RWPE1 (cell line): Measurements from ENCODE around the gene ZNF317.

Source experiments
- CTCF ChIA-PET: fragments of 350-600 bp; sonication (Branson Sonifier 250); formaldehyde crosslinking; extraction: SDS; loops from one replicate; lab custom pipeline; 2021; lab: Yijun Ruan, JAX
- POLR2A ChIA-PET: fragments of 400-600 bp; formaldehyde crosslinking; extraction: SDS; loops from one replicate; lab custom pipeline; 2020; ENCODE audit warnings: antibody characterized with exemption; ENCODE audit not compliant: low non-redundant PET; lab: Yijun Ruan, JAX
- DNase-seq: peaks from one replicate; pipeline ENCODE4 v3.0.0; 2012; ENCODE audit warnings: low spot score
- H3K27ac ChIP-seq: fragments of 450-650 bp; 2 replicates; pipeline ENCODE4 v1.5.1; 2017
- CTCF ChIP-seq: fragments of 450-650 bp; conservative IDR thresholded peaks from 2 replicates; pipeline ENCODE4 v1.5.1; 2017; ENCODE audit warnings: low read depth, mild to moderate bottlenecking

The ZNF317 gene

GRCh38 chr19:9140159-9140874 is at the start of gene ZNF317:
ZNF317 (plus strand) TSS chr19:9140397; CDS start chr19:9156017, 15,620 bp downstream.
- peak within 1 kb of the TSS; percentile 69 for H3K27ac ChIP-seq
- DNase-seq, result peak; percentile 87
- no peak for TF ChIP-seq CTCF
- CTCF ChIA-PET, result interaction anchor here (0.5 kb wide), 1 partner anchor 443 kb away, joined by 3 read pairs; no protein-coding TSS in a partner anchor
- POLR2A ChIA-PET, result no interaction called here

GRCh38 chr19:9107375-9107774 is 32.8 kb upstream of the ZNF317 start, which contains the start of gene OR7G2:
OR7G2 (minus strand) TSS chr19:9107475; CDS start chr19:9103243, 4,232 bp downstream.
- no peak within 1 kb of the TSS for H3K27ac ChIP-seq
- DNase-seq, result no peak
- CTCF ChIA-PET, result interaction anchor here (0.6 kb wide), 1 partner anchor 529 kb away, joined by 4 read pairs; no protein-coding TSS in a partner anchor
- no peak for TF ChIP-seq CTCF
- POLR2A ChIA-PET, result no interaction called here

GRCh38 chr19:9109959-9110358 is 30.2 kb upstream of the ZNF317 start:
- no peak for TF ChIP-seq CTCF
- CTCF ChIA-PET, result no interaction called here
- H3K27ac ChIP-seq, result no peak overlapping the region
- POLR2A ChIA-PET, result no interaction called here
- DNase-seq, result no peak

- H3K27ac ChIP-seq, result no peak within 1 kb of the TSS
- POLR2A ChIA-PET, result no interaction called here
- no peak for TF ChIP-seq CTCF
- CTCF ChIA-PET, result no interaction called here
- no peak for DNase-seq
These were observed 24.8 kb upstream of the ZNF317 start, which contains the start of gene OR7G1 for GRCh38 chr19:9115307-9115813. OR7G1 (minus strand) TSS chr19:9115763; CDS start chr19:9115763, 0 bp downstream.

- no peak for DNase-seq
- H3K27ac ChIP-seq, result no peak overlapping the region
- ChIA-PET CTCF (interaction anchor here (0.8 kb wide), 1 partner anchor 536 kb away, joined by 4 read pairs; no protein-coding TSS in a partner anchor), POLR2A (no interaction called here)
- TF ChIP-seq CTCF, result no peak
These were observed 23.6 kb upstream of the ZNF317 start for GRCh38 chr19:9116547-9116946.

- POLR2A ChIA-PET, result no interaction called here
These were observed 13.2 kb upstream of the ZNF317 start, which contains the start of gene OR7G3 for GRCh38 chr19:9126900-9127405. OR7G3 (minus strand) TSS chr19:9126950; CDS start chr19:9126950, 0 bp downstream.

More at GRCh38 chr19:9126900-9127405, 13.2 kb upstream of the ZNF317 start, which contains the start of gene OR7G3:
- no peak for DNase-seq
- CTCF ChIA-PET, result no interaction called here
- H3K27ac ChIP-seq, result no peak within 1 kb of the TSS
- TF ChIP-seq CTCF, result no peak
